Endothelial cell of umbilical vein (primary cell): ENCODE data around the gene HBEGF. TPM values are rescaled to one million over a fixed set of nuclear protein-coding genes. Genes with fewer than 3 reads are reported as not detected.

Source experiments
- BruUV-seq: library from RNA; stranded (reverse); fragments of 400-500 nt; replicated peaks from 2 replicates; lab custom pipeline; 2021; lab: Mats Ljungman, UMichigan
- CTCF ChIA-PET: fragments of 300-600, 350-600 bp; sonication (Branson Sonifier 250); formaldehyde crosslinking; loops from one replicate; lab custom pipeline; 2021; ENCODE audit warnings: antibody characterized with exemption, inconsistent platforms; lab: Charles Lee
- POLR2A ChIA-PET: fragments of 300-600, 350-600 bp; sonication (Branson Sonifier 250); formaldehyde crosslinking; loops from one replicate; lab custom pipeline; 2021; ENCODE audit warnings: antibody characterized with exemption, inconsistent platforms; lab: Charles Lee
- DNase-seq: peaks from one replicate; pipeline ENCODE4 v3.0.0-alpha.2; 2011; ENCODE audit warnings: low read depth, low spot score
- FAIRE-seq: peaks from 2 replicates; lab custom pipeline; 2011; peaks lifted over from hg19 to GRCh38; lab: Jason Lieb, UNC
- H2AFZ ChIP-seq: 2 replicates; pipeline ENCODE4 v1.6.0; 2012; ENCODE audit warnings: low read depth, low read length, control low read depth, inconsistent platforms
- H3K27ac ChIP-seq: 2 replicates; pipeline ENCODE4 v1.5.1; 2011; ENCODE audit warnings: low read depth, mild to moderate bottlenecking, control low read depth, low read length, moderate library complexity; ENCODE audit not compliant: insufficient read depth
- H3K27me3 ChIP-seq, 2 experiments: 2 replicates each; pipeline versions ENCODE4 v1.6.0 to v1.6.1; 2011; ENCODE audit warnings: low read length in 2 of 2, mixed read lengths in 1 of 2; ENCODE audit not compliant: control insufficient read depth in 2 of 2, insufficient read depth in 2 of 2
- H3K36me3 ChIP-seq, 2 experiments: 2 replicates in 1 of 2; 3 replicates in 1 of 2; pipeline ENCODE4 v1.5.1; 2011; ENCODE audit warnings: low read length in 2 of 2, mild to moderate bottlenecking in 1 of 2, moderate library complexity in 1 of 2; ENCODE audit not compliant: control insufficient read depth in 2 of 2, insufficient read depth in 2 of 2; ENCODE audit errors: extremely low read depth in 1 of 2
- H3K4me1 ChIP-seq: 3 replicates; pipeline ENCODE4 v1.5.1; 2011; ENCODE audit warnings: mild to moderate bottlenecking, low read length; ENCODE audit not compliant: control insufficient read depth, insufficient read depth; ENCODE audit errors: extremely low read depth
- H3K4me2 ChIP-seq: 2 replicates; pipeline ENCODE4 v1.6.1; 2011; ENCODE audit warnings: low read length, control low read depth, mixed read lengths; ENCODE audit not compliant: insufficient read depth
- H3K4me3 ChIP-seq, 3 experiments: fragments of 200-600 bp in 1 of 3; sonication (generic), shearing (Covaris generic) in 1 of 3; replicated peaks in 1 of 3; 2 replicates each; pipeline ENCODE4 v1.5.1; 2011 to 2016; ENCODE audit warnings: control low read depth in 3 of 3, low read length in 3 of 3, mild to moderate bottlenecking in 2 of 3, inconsistent platforms in 1 of 3, low read depth in 1 of 3, moderate library complexity in 1 of 3; ENCODE audit not compliant: insufficient read depth in 1 of 3
- H3K79me2 ChIP-seq: 2 replicates; pipeline ENCODE4 v1.6.0; 2012; ENCODE audit warnings: low read length, inconsistent platforms; ENCODE audit not compliant: control insufficient read depth, insufficient read depth
- H3K9ac ChIP-seq: replicated peaks from 2 replicates; pipeline ENCODE3; 2011; ENCODE audit warnings: low read length, control low read depth; ENCODE audit not compliant: insufficient read depth; ENCODE audit errors: extremely low read depth
- H3K9me1 ChIP-seq: replicated peaks from 3 replicates; pipeline ENCODE4 v1.6.0; 2011; ENCODE audit warnings: mild to moderate bottlenecking, low read length; ENCODE audit not compliant: control insufficient read depth, insufficient read depth; ENCODE audit errors: extremely low read depth
- H3K9me3 ChIP-seq: replicated peaks from 2 replicates; pipeline ENCODE4 v1.5.1; 2012; ENCODE audit warnings: low read length, inconsistent platforms; ENCODE audit not compliant: control insufficient read depth, insufficient read depth
- H4K20me1 ChIP-seq: replicated peaks from 2 replicates; pipeline ENCODE3; 2011; ENCODE audit warnings: mild to moderate bottlenecking, low read length; ENCODE audit not compliant: control insufficient read depth, insufficient read depth; ENCODE audit errors: extremely low read depth
- CTCF ChIP-seq, 2 donors: IDR thresholded peaks; 1 replicate in 1 of 2; 2 replicates in 1 of 2; pipeline ENCODE4 v1.5.1; 2011; ENCODE audit warnings: low read length in 2 of 2, mild to moderate bottlenecking in 2 of 2, moderate library complexity in 2 of 2, control low read depth in 1 of 2, inconsistent platforms in 1 of 2, low read depth in 1 of 2; ENCODE audit not compliant: insufficient read depth in 1 of 2; ENCODE audit errors: extremely low read depth in 1 of 2
- EZH2 ChIP-seq: IDR thresholded peaks from 2 replicates; pipeline ENCODE4 v1.6.1; 2012; ENCODE audit warnings: borderline replicate concordance, low read depth, mild to moderate bottlenecking, moderate library complexity, low read length, inconsistent platforms; ENCODE audit not compliant: severe bottlenecking
- FOS ChIP-seq: IDR thresholded peaks from 2 replicates; pipeline ENCODE4 v1.6.1; 2011; ENCODE audit warnings: mild to moderate bottlenecking, low read length, moderate library complexity, borderline replicate concordance; ENCODE audit not compliant: insufficient read depth
- GATA2 ChIP-seq: IDR thresholded peaks from 2 replicates; pipeline ENCODE4 v1.7.0; 2011; ENCODE audit warnings: low read depth, mild to moderate bottlenecking, moderate library complexity, mixed read lengths, low read length; ENCODE audit not compliant: insufficient read length, insufficient read depth
- JUN ChIP-seq: IDR thresholded peaks from 2 replicates; pipeline ENCODE4 v1.6.1; 2011; ENCODE audit warnings: borderline replicate concordance, low read depth; ENCODE audit not compliant: insufficient read length, insufficient read depth
- MAX ChIP-seq: IDR thresholded peaks from 2 replicates; pipeline ENCODE4 v1.6.1; 2011; ENCODE audit not compliant: insufficient read depth, insufficient read length
- MYC ChIP-seq: IDR thresholded peaks from one replicate; pipeline ENCODE4 v1.6.1; 2011; ENCODE audit warnings: mild to moderate bottlenecking, low read depth, low read length
- POLR2A ChIP-seq: IDR thresholded peaks from 2 replicates; pipeline ENCODE4 v1.6.1; 2012; ENCODE audit warnings: low read depth, mild to moderate bottlenecking, control low read depth, low read length
- POLR2AphosphoS5 ChIP-seq: IDR thresholded peaks from 2 replicates; pipeline ENCODE4 v1.6.1; 2012; ENCODE audit warnings: low read depth, mild to moderate bottlenecking, control low read depth, low read length, moderate library complexity; ENCODE audit not compliant: insufficient read depth
- dilution Hi-C: fragments of 300-500 bp; cut with MboI; formaldehyde crosslinking; loops from one replicate; pipeline ENCODE4 v1.15.0; 2019; ENCODE audit warnings: low sequenced_read_pairs; ENCODE audit not compliant: extremely low pct_ligation_motif_present
- intact Hi-C: fragments of 100-400 bp; cut with micrococcal nuclease; formaldehyde crosslinking; loops from one replicate; pipeline ENCODE4 v1.10.0; 2022
- polyA plus RNA-seq, 4 experiments: library from polyadenylated mRNA; depleted of rRNA in 3 of 4; stranded (reverse) in 3 of 4; unstranded in 1 of 4; fragments of >200 nt; gene quantifications; 2 replicates each; pipeline versions ENCODE4 v1.2.1 to v1.2.3, GENCODE V29; 2011 to 2012; ENCODE audit warnings: missing spikeins in 1 of 4
- total RNA-seq: library from RNA; stranded (reverse); gene quantifications from 2 replicates; pipeline ENCODE4 v1.2.3, GENCODE V29; 2021

Gene HBEGF
- total and polyA plus RNA-seq, 2 donors (not counting 3 experiments of a cell fraction or from before 2014, with no cell fraction given): 33.2 to 79.8 TPM

GRCh38 chr5:140363631-140364471 is 17.4 kb upstream of the HBEGF start:
- Histone ChIP-seq H3K79me2 (no peaks in the 10 kb centered on the region), H3K4me3 (peak overlapping the region in 1 of 3 experiments; percentile 24), H3K4me1 (peaks cover 3% of the 10 kb centered on the region), H2AFZ (peak overlapping the region; percentile 90), H4K20me1 (no peaks in the 10 kb centered on the region), H3K9me3 (no peaks in the 10 kb centered on the region), H3K9ac (no peak overlapping the region), H3K27me3 (no peaks in the 10 kb centered on the region), H3K27ac (no peak overlapping the region), H3K36me3 (no peaks in the 10 kb centered on the region), H3K4me2 (peak overlapping the region; percentile 52), H3K9me1 (no peaks in the 10 kb centered on the region)
- FAIRE-seq: no peak
- no peak for DNase-seq
- ChIA-PET POLR2A (interaction anchor here (0.5 kb wide), 1 partner anchor 284 kb away, joined by 5 read pairs; the partner anchor contains the start of genes IK and NDUFA2), CTCF (interaction anchor here (0.6 to 4.1 kb wide), 35 partner anchors 9 to 357 kb away, joined by 3 to 64 read pairs (median 5); partner anchors contain the start of genes HBEGF, IK, NDUFA2 and WDR55)
- dilution Hi-C loops (no loop called here), intact Hi-C loops (loop anchor here (1.0 kb wide), 2 partner anchors 271 to 356 kb away; no protein-coding TSS in a partner anchor)
- TF ChIP-seq MYC (no peak), CTCF (IDR thresholded peaks at IDR 0.05; ENCODE audit: extremely low read depth in 1 of 2, insufficient read depth in 1 of 2, low read depth in 1 of 2, low read length in 2 of 2) (no peak), JUN (no peak), EZH2 (no peak), MAX (no peak), FOS (no peak), POLR2AphosphoS5 (no peak), POLR2A (no peak), GATA2 (no peak)
- BruUV-seq: no TSS peak
